C4-2B (cell line): Measurements from ENCODE around the gene SEMA5A.

Experiments used
- ZFX ChIP-seq: fragments of 450-650 bp; IDR thresholded peaks from 2 replicates; pipeline ENCODE4 v1.6.1; 2017
- TF ChIP-seq, protein P1 (sequence below): fragments of 450-650 bp; conservative IDR thresholded peaks from 2 replicates; pipeline ENCODE4 v1.5.1; 2017; ENCODE audit warnings: mild to moderate bottlenecking

DNA sequence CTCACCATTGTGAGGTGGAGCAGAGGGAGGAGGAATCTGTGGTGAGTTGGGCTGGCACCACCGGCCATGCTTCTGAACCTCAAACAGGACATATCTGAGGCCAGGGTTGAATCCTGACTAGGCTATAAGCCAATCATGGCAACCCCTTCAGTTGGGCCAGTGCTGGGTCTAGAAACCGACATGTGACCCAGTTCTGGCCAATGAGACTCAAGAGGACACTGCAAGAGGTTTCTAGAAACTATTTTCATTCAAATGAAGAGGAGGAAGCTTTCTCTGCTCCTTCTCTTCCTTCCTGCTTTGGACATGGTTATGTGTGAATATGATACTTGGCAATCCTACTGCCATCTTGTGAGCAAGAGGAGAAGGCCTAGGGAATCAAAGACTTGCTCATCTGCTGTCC is 417.7 kb downstream of the SEMA5A start:
- TF ChIP-seq, protein P1, sequence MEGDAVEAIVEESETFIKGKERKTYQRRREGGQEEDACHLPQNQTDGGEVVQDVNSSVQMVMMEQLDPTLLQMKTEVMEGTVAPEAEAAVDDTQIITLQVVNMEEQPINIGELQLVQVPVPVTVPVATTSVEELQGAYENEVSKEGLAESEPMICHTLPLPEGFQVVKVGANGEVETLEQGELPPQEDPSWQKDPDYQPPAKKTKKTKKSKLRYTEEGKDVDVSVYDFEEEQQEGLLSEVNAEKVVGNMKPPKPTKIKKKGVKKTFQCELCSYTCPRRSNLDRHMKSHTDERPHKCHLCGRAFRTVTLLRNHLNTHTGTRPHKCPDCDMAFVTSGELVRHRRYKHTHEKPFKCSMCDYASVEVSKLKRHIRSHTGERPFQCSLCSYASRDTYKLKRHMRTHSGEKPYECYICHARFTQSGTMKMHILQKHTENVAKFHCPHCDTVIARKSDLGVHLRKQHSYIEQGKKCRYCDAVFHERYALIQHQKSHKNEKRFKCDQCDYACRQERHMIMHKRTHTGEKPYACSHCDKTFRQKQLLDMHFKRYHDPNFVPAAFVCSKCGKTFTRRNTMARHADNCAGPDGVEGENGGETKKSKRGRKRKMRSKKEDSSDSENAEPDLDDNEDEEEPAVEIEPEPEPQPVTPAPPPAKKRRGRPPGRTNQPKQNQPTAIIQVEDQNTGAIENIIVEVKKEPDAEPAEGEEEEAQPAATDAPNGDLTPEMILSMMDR, result no peak
- TF ChIP-seq ZFX, result no peak
